ENCODE measurements around the gene NIPAL1. TPM values are rescaled to one million over a fixed set of nuclear protein-coding genes. Genes with fewer than 3 reads are reported as not detected.

Gene NIPAL1
- total RNA-seq, 1 experiment from 2014 or later, result 1.7 TPM

GRCh38 chr4:48064349-48064748 is 47.8 kb downstream of the NIPAL1 start:
- DNase-seq (ENCODE audit: low read depth), result no peak

GRCh38 chr4:48065587-48066052 is 49.0 kb downstream of the NIPAL1 start:
- no peak for DNase-seq (ENCODE audit: low read depth)

GRCh38 chr4:48067536-48067935 is 51.0 kb downstream of the NIPAL1 start:
- no peak for DNase-seq (ENCODE audit: low read depth)

GRCh38 chr4:48068182-48068581 is 51.6 kb downstream of the NIPAL1 start:
- DNase-seq (ENCODE audit: low read depth), result no peak

- DNase-seq (ENCODE audit: low read depth), result no peak
These were observed 52.5 kb downstream of the NIPAL1 start for GRCh38 chr4:48069026-48069425.

- no peak for DNase-seq (ENCODE audit: low read depth)
These were observed 54.6 kb downstream of the NIPAL1 start for GRCh38 chr4:48071191-48071590.

GRCh38 chr4:48073567-48074103 is 57.1 kb downstream of the NIPAL1 start:
- no peak for DNase-seq (ENCODE audit: low read depth)

GRCh38 chr4:48074657-48075056 is 58.1 kb downstream of the NIPAL1 start:
- DNase-seq (ENCODE audit: low read depth), result no peak

- DNase-seq (ENCODE audit: low read depth), result no peak
These were observed 61.9 kb downstream of the NIPAL1 start for GRCh38 chr4:48078425-48078824.

- no peak for DNase-seq (ENCODE audit: low read depth)
These were observed 62.5 kb downstream of the NIPAL1 start for GRCh38 chr4:48078862-48079655.

- peak; percentile 37 for DNase-seq (ENCODE audit: low read depth)
These were observed 63.4 kb downstream of the NIPAL1 start for GRCh38 chr4:48079972-48080391.

- no peak for DNase-seq (ENCODE audit: low read depth)
These were observed 64.6 kb downstream of the NIPAL1 start for GRCh38 chr4:48081196-48081595.

GRCh38 chr4:48082956-48083355 is 66.4 kb downstream of the NIPAL1 start:
- DNase-seq (ENCODE audit: low read depth), result no peak

GRCh38 chr4:48085821-48086589 is 69.4 kb downstream of the NIPAL1 start:
- DNase-seq (ENCODE audit: low read depth), result no peak

Other genes with a start within 250 kb of the NIPAL1 start
- 0.77 and 1.2 TPM in 2 replicates for gene CORIN, start 178.7 kb upstream of the NIPAL1 start, total RNA-seq (2014; rRNA removed)
- 8.1 TPM in 2 replicates for gene NFXL1, start 102.2 kb upstream of the NIPAL1 start, total RNA-seq (2014; rRNA removed)
- gene CNGA1, start 91 bp upstream of the NIPAL1 start, total RNA-seq (2014; rRNA removed), result not detected in 2 replicates
- gene TXK, start 117.5 kb downstream of the NIPAL1 start, total RNA-seq (2014; rRNA removed), result 0.51 and 0.92 TPM in 2 replicates

All from LHCN-M2 (cell line).